Effector memory CD4-positive, alpha-beta T cell (primary cell): ENCODE results near the gene CEP57L1.
"Not testable (repeated sequence)": the region's sequence is repeated elsewhere in the genome, so short reads cannot be mapped to it uniquely, and the experiment has no call there.

Experiments used
- DNase-seq, 3 donors: peaks; one replicate each; pipeline ENCODE4 v3.0.0-alpha.2; 2020
- H3K27ac ChIP-seq: 2 replicates; pipeline ENCODE4 v1.7.0; 2013; ENCODE audit warnings: mild to moderate bottlenecking, low read length, moderate library complexity; ENCODE audit not compliant: insufficient read depth, poor library complexity, severe bottlenecking
- H3K27me3 ChIP-seq: replicated peaks from 2 replicates; pipeline ENCODE4 v1.7.0; 2013; ENCODE audit warnings: mild to moderate bottlenecking, low read length; ENCODE audit not compliant: insufficient read depth, control insufficient read depth, poor library complexity, severe bottlenecking
- H3K36me3 ChIP-seq: 2 replicates; pipeline ENCODE4 v1.7.0; 2013; ENCODE audit warnings: mild to moderate bottlenecking, low read length, moderate library complexity; ENCODE audit not compliant: control insufficient read depth, insufficient read depth
- H3K4me1 ChIP-seq: 2 replicates; pipeline ENCODE4 v1.7.0; 2013; ENCODE audit warnings: low read length, mild to moderate bottlenecking; ENCODE audit not compliant: control insufficient read depth, insufficient read depth, poor library complexity, severe bottlenecking
- H3K4me3 ChIP-seq: 2 replicates; pipeline ENCODE4 v1.7.0; 2013; ENCODE audit warnings: low read length, low read depth, mild to moderate bottlenecking; ENCODE audit not compliant: insufficient read depth, poor library complexity, severe bottlenecking
- H3K9me3 ChIP-seq: 2 replicates; pipeline ENCODE4 v1.7.0; 2013; ENCODE audit warnings: mild to moderate bottlenecking, low read length, moderate library complexity; ENCODE audit not compliant: control insufficient read depth

The CEP57L1 gene

DNA sequence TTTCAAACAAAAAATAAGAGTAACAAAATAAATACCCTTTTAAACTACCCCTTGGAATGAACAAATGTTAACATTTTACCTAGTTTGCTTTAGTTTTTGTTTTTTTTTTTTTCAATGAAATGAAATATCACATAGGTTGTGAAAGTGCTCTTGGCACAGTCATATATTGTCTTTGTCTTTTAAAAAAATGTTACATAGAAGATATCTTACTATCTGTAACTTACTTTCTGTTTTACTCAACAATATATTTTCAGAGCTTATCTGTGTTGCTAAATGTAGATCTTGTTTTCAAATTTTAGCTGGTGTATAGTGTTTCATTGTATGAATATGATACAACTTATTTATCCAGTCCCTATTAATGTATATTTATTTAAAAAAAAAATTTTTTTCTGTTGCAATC, 8.6 kb downstream of the CEP57L1 start:
- Histone ChIP-seq H3K27me3 (no peaks in the 10 kb centered on the region), H3K27ac (no peak overlapping the region), H3K4me1 (no peaks in the 10 kb centered on the region), H3K4me3 (no peak overlapping the region), H3K36me3 (no peaks in the 10 kb centered on the region), H3K9me3 (no peaks in the 10 kb centered on the region)
- DNase-seq = no peak

- H3K36me3 ChIP-seq = no peaks in the 10 kb centered on the region
- H3K27me3 ChIP-seq = no peaks in the 10 kb centered on the region
- H3K4me1 ChIP-seq = no peaks in the 10 kb centered on the region
- H3K4me3 ChIP-seq = no peak overlapping the region
- no peak overlapping the region for H3K27ac ChIP-seq
- H3K9me3 ChIP-seq = no peaks in the 10 kb centered on the region
- no peak for DNase-seq
These were observed 9.2 kb downstream of the CEP57L1 start for GRCh38 chr6:109104512-109104911.

DNA sequence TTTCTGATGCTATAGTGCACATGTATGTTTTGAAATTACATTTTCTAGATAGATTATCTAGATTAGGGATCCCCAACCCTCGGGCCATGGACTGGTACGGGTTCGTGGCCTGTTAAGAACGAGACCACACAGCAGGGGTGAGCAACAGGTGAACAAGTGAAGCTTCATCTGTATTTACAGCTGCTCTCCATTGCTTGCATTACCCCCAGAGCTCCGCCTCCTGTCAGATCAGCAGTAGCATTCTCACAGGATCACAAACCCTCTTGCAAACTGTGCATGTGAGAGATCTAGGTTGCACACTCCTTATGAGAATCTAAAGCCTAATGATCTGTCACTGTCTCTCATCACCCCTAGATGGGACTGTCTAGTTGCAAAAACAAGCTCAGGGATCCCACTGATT, 10.4 kb downstream of the CEP57L1 start:
- H3K36me3 ChIP-seq = no peaks in the 10 kb centered on the region
- H3K27me3 ChIP-seq = no peaks in the 10 kb centered on the region
- no peaks in the 10 kb centered on the region for H3K9me3 ChIP-seq
- DNase-seq = no peak
- H3K27ac ChIP-seq = no peak overlapping the region
- H3K4me1 ChIP-seq = no peaks in the 10 kb centered on the region
- H3K4me3 ChIP-seq = no peak overlapping the region

- not testable (repeated sequence) for H3K4me1 ChIP-seq, H3K27me3 ChIP-seq, H3K4me3 ChIP-seq, H3K9me3 ChIP-seq, H3K27ac ChIP-seq, DNase-seq, H3K36me3 ChIP-seq
These were observed 14.4 kb downstream of the CEP57L1 start for GRCh38 chr6:109109663-109110062.

GRCh38 chr6:109112663-109113062, 17.4 kb downstream of the CEP57L1 start:
- not testable (repeated sequence) for H3K27ac ChIP-seq, H3K36me3 ChIP-seq, H3K4me1 ChIP-seq, DNase-seq, H3K27me3 ChIP-seq, H3K4me3 ChIP-seq, H3K9me3 ChIP-seq

DNA sequence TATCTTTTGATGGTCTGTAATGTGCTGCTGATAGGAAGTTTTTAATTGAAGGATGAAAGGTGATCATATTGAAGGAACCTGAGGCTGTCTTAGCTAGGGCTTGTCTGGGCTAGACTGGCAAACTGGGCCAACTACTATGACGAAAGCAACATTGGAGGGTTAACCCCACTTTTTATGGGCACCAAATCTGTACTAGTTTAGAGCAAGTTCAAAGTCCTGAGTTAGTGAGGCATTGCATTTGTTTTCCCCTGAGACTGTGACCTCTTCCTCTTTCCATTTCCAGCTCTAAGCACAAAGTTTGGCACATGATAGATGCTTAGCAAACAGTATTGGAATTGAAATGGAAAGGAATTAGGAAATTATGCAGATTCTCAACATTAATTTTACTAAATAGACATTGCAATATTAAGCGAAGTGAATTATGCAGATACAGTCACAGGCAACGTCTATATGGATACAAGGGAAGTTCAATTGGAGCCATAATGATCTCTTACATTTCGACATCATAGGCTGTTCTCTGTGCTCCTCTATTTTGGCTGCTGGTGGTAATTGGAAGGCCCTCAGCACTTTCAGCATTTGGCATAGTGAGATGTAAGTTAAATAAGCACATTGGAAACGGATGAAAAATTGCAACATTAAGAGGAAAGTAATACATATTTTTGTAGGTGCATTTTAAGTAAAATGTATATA, 22.2 kb downstream of the CEP57L1 start:
- H3K4me3 ChIP-seq = no peak overlapping the region
- no peaks in the 10 kb centered on the region for H3K9me3 ChIP-seq
- no peaks in the 10 kb centered on the region for H3K36me3 ChIP-seq
- H3K27me3 ChIP-seq = no peaks in the 10 kb centered on the region
- H3K27ac ChIP-seq = no peak overlapping the region
- H3K4me1 ChIP-seq = no peaks in the 10 kb centered on the region
- DNase-seq = no peak

DNA sequence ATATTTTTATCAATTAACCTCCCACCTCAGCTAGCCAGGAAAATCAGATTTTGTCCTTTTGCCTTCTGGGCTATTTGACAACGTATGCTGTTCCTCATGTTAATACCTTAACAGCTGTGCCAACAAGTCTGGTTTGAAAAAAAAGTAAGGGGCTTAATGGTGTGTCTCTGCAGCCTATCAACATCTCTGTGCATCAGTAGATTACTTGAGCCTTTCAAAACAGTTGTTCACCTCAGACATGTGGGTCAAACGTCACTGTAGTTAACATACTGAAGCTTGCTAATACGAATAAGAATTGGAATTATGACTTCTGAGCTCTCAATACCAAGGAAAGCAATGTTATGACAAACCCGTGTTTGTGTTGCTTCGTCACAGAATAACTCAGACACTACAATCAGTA, 23.0 kb downstream of the CEP57L1 start:
- no peaks in the 10 kb centered on the region for H3K4me1 ChIP-seq
- no peak overlapping the region for H3K27ac ChIP-seq
- no peak overlapping the region for H3K4me3 ChIP-seq
- H3K9me3 ChIP-seq = no peaks in the 10 kb centered on the region
- no peaks in the 10 kb centered on the region for H3K36me3 ChIP-seq
- DNase-seq = no peak
- no peaks in the 10 kb centered on the region for H3K27me3 ChIP-seq

DNA sequence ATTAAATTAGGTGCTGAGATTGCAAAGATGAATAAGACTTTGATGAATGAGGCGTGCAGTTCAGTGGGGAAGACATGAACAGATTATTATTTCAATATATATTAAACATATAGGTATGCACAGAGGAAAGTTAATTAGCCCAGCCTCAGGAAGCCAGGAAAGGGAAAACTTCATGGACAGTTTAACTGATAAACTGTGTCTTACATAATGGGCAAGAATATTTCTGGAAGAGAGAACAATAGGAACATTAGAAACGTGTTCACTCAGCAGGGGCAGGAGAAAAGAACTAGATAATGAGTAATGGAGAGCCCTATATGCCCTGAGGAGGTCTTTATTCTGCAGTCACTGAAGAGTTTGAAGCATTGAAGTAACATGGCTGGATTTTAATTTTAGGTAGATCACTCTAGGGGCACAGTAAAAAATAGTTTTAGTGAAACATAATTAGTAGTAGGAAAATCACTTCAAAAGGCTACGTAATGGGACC, 23.6 kb downstream of the CEP57L1 start:
- Histone ChIP-seq H3K4me1 (no peaks in the 10 kb centered on the region), H3K4me3 (no peak overlapping the region), H3K9me3 (no peaks in the 10 kb centered on the region), H3K36me3 (no peaks in the 10 kb centered on the region), H3K27me3 (no peaks in the 10 kb centered on the region), H3K27ac (no peak overlapping the region)
- no peak for DNase-seq

- no peak for DNase-seq
- Histone ChIP-seq H3K4me3 (no peak overlapping the region), H3K4me1 (no peaks in the 10 kb centered on the region), H3K27ac (no peak overlapping the region), H3K9me3 (no peaks in the 10 kb centered on the region), H3K36me3 (no peaks in the 10 kb centered on the region), H3K27me3 (no peaks in the 10 kb centered on the region)
These were observed 26.1 kb downstream of the CEP57L1 start for GRCh38 chr6:109121411-109121810.

DNA sequence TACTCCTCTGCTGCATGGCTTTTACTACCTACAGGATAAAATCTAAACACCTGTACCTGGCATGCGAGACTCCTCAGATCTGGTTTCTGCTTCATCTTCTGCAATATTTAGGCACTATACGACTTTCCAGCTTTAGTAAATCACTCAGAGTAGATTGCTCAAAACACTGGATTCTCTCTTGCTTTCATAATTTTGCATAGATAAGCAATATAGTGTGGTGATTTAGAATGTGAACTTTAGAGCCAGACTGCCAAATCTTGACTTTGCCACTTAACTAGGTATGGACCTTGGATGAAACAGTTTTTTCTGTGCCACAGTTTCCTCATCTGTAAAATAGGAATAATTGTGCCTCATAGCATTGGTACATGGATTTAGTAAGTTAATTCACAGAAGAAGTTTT, 28.9 kb downstream of the CEP57L1 start:
- H3K27me3 ChIP-seq = no peaks in the 10 kb centered on the region
- no peaks in the 10 kb centered on the region for H3K4me1 ChIP-seq
- DNase-seq = no peak
- no peak overlapping the region for H3K27ac ChIP-seq
- H3K4me3 ChIP-seq = no peak overlapping the region
- H3K36me3 ChIP-seq = no peaks in the 10 kb centered on the region
- no peaks in the 10 kb centered on the region for H3K9me3 ChIP-seq
